A549 (cell line): ENCODE data around the gene ACTR5.

ENCODE experiments used
- CEBPB ChIP-seq, 2 experiments: fragments of >200 bp in 1 of 2; sonication (Bioruptor Twin) in 1 of 2; formaldehyde crosslinking in 1 of 2; IDR thresholded peaks; 2 replicates each; pipeline ENCODE4 v1.6.1; 2012 to 2016
- CTCF ChIP-seq: fragments of >200 bp; sonication (Bioruptor Twin); formaldehyde crosslinking; IDR thresholded peaks from 3 replicates; pipeline ENCODE4 v1.5.1; 2016
- ESRRA ChIP-seq: fragments of 150-350 bp; IDR thresholded peaks from 2 replicates; pipeline ENCODE4 v1.6.1; 2014; ENCODE audit warnings: mild to moderate bottlenecking, low read length, borderline replicate concordance
- JUNB ChIP-seq: fragments of >200 bp; sonication (Bioruptor Twin); formaldehyde crosslinking; IDR thresholded peaks from 2 replicates; pipeline ENCODE4 v1.6.1; 2016
- KDM5A ChIP-seq: fragments of 200-600 bp; sonication (generic); IDR thresholded peaks from 2 replicates; pipeline ENCODE4 v1.6.1; 2016; ENCODE audit warnings: antibody characterized with exemption, mild to moderate bottlenecking
- MAZ ChIP-seq: fragments of 150-350 bp; IDR thresholded peaks from 2 replicates; pipeline ENCODE4 v1.6.1; 2014; ENCODE audit warnings: antibody characterized with exemption, low read depth, low read length, borderline replicate concordance
- NR3C1 ChIP-seq: fragments of >200 bp; sonication (Bioruptor Twin); formaldehyde crosslinking; IDR thresholded peaks from 3 replicates; pipeline ENCODE4 v1.6.1; 2017
- PBX3 ChIP-seq: IDR thresholded peaks from 2 replicates; pipeline ENCODE4 v1.6.1; 2012
- PHF8 ChIP-seq: fragments of 200-600 bp; sonication (generic); IDR thresholded peaks from 2 replicates; pipeline ENCODE4 v1.6.1; 2016; ENCODE audit warnings: low read depth, mild to moderate bottlenecking, antibody characterized with exemption, moderate library complexity, borderline replicate concordance
- REST ChIP-seq: fragments of 200-600 bp; sonication (generic); IDR thresholded peaks from 2 replicates; pipeline ENCODE4 v1.6.1; 2016; ENCODE audit warnings: antibody characterized with exemption, mild to moderate bottlenecking, moderate library complexity
- SMC3 ChIP-seq: fragments of >200 bp; sonication (Bioruptor Twin); formaldehyde crosslinking; IDR thresholded peaks from 3 replicates; pipeline ENCODE4 v1.6.1; 2018; ENCODE audit warnings: inconsistent platforms
- USF2 ChIP-seq: fragments of 450-650 bp; IDR thresholded peaks from 2 replicates; pipeline ENCODE4 v1.6.1; 2014; ENCODE audit warnings: antibody characterized with exemption
- ZC3H11A ChIP-seq: fragments of 450-650 bp; IDR thresholded peaks from 2 replicates; pipeline ENCODE4 v1.6.1; 2014; ENCODE audit warnings: antibody characterized with exemption, mild to moderate bottlenecking

- no peak for TF ChIP-seq CTCF
- no peak for TF ChIP-seq MAZ
- no peak for TF ChIP-seq REST
- no peak for TF ChIP-seq ESRRA
- no peak for TF ChIP-seq KDM5A
- no peak for TF ChIP-seq USF2
- TF ChIP-seq JUNB: no peak
- TF ChIP-seq PHF8: no peak
- TF ChIP-seq SMC3: no peak
- TF ChIP-seq PBX3: no peak
- no peak for TF ChIP-seq NR3C1
- no peak for TF ChIP-seq ZC3H11A
- TF ChIP-seq CEBPB (IDR thresholded peaks at IDR 0.05): no peak
Measured at GRCh38 chr20:38725148-38725901, 22.9 kb upstream of the ACTR5 start.
